ENCODE data around the gene ARID3C.

DNA sequence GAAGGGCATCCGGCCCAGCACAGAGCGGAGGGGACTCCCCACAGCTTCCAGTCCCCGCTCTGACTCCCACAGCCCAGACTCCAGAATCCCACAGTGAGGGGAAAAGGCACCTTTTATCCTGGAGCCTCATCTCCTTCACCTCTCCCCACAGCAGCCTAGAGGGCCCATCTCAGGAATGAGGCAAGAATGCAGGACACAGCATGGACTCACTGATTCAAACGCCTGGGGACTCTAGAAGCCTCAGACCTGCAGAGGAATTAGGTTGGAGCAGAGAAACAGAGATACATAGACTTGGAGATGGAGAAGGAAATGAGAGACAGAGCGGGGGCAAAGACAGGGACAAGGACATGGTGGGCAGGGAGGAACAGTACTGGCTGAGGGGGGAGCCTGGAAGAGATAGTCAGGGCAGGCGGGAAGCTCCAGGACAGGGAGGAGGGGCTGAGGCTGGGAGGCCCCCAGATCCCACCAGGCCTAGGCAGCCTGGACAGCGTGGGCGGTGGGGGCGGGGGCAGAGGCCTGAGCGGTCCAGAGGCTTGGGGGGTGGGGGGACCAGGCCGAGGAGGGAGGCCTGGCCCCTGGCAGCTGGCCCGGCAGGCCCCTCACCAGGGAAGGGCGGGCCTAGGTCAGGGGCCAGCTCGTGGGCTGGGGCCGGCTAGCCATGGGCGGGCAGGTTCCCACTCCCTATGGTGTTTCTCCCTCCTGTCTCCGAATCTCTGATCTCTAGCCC lies 55.1 kb downstream of the ARID3C start:
- TF ChIP-seq EZH2 (IDR thresholded peaks at IDR 0.05; ENCODE audit: low read depth) (no peak), CTCF (conservative IDR thresholded peaks at IDR 0.05) (no peak)
